Left ventricle myocardium inferior (tissue), 1 donor: ENCODE measurements around the gene EPHX1. TPM values are rescaled to one million over a fixed set of nuclear protein-coding genes. Genes with fewer than 3 reads are reported as not detected.

Experiments used
- DNase-seq: peaks from one replicate; pipeline ENCODE4 v3.0.0-alpha.2; 2020
- H3K27ac ChIP-seq: fragments of 200-600 bp; replicated peaks from 2 replicates; pipeline ENCODE4 v1.8.0; 2021
- H3K27me3 ChIP-seq: fragments of 200-600 bp; 2 replicates; pipeline ENCODE4 v1.8.0; 2021; ENCODE audit warnings: low read depth
- H3K36me3 ChIP-seq: fragments of 200-600 bp; 2 replicates; pipeline ENCODE4 v1.8.0; 2021
- H3K4me1 ChIP-seq: fragments of 200-600 bp; 2 replicates; pipeline ENCODE4 v1.8.0; 2021
- H3K4me3 ChIP-seq: fragments of 200-600 bp; 2 replicates; pipeline ENCODE4 v1.8.0; 2021; ENCODE audit warnings: mild to moderate bottlenecking, moderate library complexity
- H3K9me3 ChIP-seq: fragments of 200-600 bp; replicated peaks from 2 replicates; pipeline ENCODE4 v1.8.0; 2021
- CTCF ChIP-seq: fragments of 200-600 bp; IDR thresholded peaks from 2 replicates; pipeline ENCODE4 v1.8.0; 2021; ENCODE audit warnings: antibody characterized with exemption, mild to moderate bottlenecking, borderline replicate concordance
- intact Hi-C: fragments of 100-400 bp; cut with micrococcal nuclease; formaldehyde crosslinking; loops from one replicate; pipeline ENCODE4 v1.11.0; 2022
- total RNA-seq: library from RNA; stranded (reverse); fragmentation: NEBNext Ultra II Directional; extraction: Animal tissue kit (Norgen Biotek cat#: 25700); gene quantifications from one replicate; pipeline ENCODE4 v1.2.1, GENCODE V29; 2021
- donor health status: DM: no; HTN: yes; CAD: no; lungs with severe emphysema.

The EPHX1 gene
- total RNA-seq, 1 donor from 2014 or later = 49.7 TPM

GRCh38 chr1:225820522-225821120 is 10.7 kb downstream of the EPHX1 start:
- Histone ChIP-seq H3K27ac (peak overlapping the region; percentile 73), H3K27me3 (no peaks in the 10 kb centered on the region), H3K9me3 (no peaks in the 10 kb centered on the region), H3K36me3 (peaks cover 16% of the 10 kb centered on the region), H3K4me1 (peaks cover 87% of the 10 kb centered on the region), H3K4me3 (no peak overlapping the region)
- no peak for DNase-seq
- no peak for TF ChIP-seq CTCF
- intact Hi-C loops = no loop called here

- no peak for DNase-seq
- Histone ChIP-seq H3K4me1 (peaks cover 87% of the 10 kb centered on the region), H3K27me3 (no peaks in the 10 kb centered on the region), H3K4me3 (no peak overlapping the region), H3K36me3 (peaks cover 16% of the 10 kb centered on the region), H3K27ac (peak overlapping the region; percentile 39), H3K9me3 (no peaks in the 10 kb centered on the region)
- intact Hi-C loops = no loop called here
- TF ChIP-seq CTCF = no peak
Measured at GRCh38 chr1:225822655-225823403, 12.9 kb downstream of the EPHX1 start.

DNA sequence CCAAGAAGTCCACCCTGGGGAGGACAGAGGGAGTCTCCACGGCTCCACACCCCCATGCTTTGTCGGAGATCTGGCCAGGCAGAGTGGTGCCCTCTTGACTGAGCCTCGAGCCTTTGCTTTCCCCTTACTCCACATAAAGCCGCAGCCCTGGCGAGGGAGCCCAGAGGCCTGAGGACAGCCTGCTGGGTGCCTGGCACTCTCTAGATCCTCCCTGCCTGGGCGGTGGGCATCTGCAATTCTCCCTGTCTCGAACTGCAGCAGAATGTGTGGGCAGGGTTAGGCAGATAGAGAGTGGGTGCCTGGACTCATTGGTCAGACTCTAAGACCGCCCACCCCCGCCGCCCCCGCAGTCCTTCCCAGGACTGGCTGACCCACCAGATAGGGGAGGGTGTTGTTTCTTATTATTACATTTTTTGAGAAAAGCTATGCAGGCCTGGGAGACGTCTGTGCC is 13.9 kb downstream of the EPHX1 start:
- Histone ChIP-seq H3K27ac (peak overlapping the region; percentile 36), H3K27me3 (no peaks in the 10 kb centered on the region), H3K36me3 (peaks cover 16% of the 10 kb centered on the region), H3K4me3 (no peak overlapping the region), H3K9me3 (no peaks in the 10 kb centered on the region), H3K4me1 (peaks cover 79% of the 10 kb centered on the region)
- TF ChIP-seq CTCF = no peak
- no peak for DNase-seq
- intact Hi-C loops = no loop called here

DNA sequence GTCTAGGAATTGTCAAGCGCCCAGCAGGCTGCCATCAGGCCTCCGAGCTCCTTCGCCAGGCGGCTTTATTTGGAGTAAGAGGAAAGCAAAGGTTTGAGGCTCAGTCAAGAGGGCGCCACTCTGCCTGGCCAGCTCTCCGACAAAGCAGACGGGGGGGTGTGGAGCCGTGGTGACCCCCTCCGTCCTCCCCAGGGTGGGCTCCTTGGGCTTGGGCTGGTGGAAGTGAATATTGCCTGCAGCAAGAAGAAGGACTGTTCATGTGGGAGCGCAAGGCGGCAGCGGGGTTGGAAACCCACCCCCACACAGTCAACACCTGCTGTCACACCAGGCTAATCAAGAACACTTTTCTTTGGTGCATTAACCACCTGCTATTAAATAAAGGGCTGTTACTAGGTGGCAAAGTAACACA is 14.6 kb downstream of the EPHX1 start:
- TF ChIP-seq CTCF = no peak
- H3K4me3 ChIP-seq = no peak overlapping the region
- no peak for DNase-seq
- no peaks in the 10 kb centered on the region for H3K27me3 ChIP-seq
- H3K4me1 ChIP-seq = peaks cover 74% of the 10 kb centered on the region
- no peaks in the 10 kb centered on the region for H3K9me3 ChIP-seq
- intact Hi-C loops = no loop called here
- peak overlapping the region; percentile 66 for H3K27ac ChIP-seq
- peaks cover 23% of the 10 kb centered on the region for H3K36me3 ChIP-seq

DNA sequence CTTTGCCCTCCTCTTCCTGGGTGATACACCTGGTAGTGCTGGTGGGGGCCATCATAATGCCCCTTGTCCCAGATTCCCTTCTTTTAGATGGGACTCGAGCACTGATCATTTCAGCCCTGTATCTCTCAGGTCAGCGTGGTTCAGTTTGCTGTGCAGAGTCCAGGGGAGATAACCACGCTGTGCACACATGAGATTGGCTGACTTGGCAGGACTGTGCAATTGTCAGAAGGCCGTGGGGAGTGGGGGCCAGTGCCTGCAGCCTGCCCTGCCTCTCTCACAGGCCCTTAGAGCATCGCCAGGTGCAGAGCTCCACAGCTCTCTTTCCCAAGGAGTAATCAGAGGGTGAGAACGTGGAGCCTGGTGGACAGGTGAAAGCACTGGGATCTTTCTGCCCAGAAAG is 15.2 kb downstream of the EPHX1 start:
- Histone ChIP-seq H3K27ac (peak overlapping the region; percentile 66), H3K4me1 (peaks cover 68% of the 10 kb centered on the region), H3K27me3 (no peaks in the 10 kb centered on the region), H3K9me3 (no peaks in the 10 kb centered on the region), H3K36me3 (peaks cover 29% of the 10 kb centered on the region), H3K4me3 (peak overlapping the region; percentile 23)
- DNase-seq = no peak
- TF ChIP-seq CTCF = no peak
- intact Hi-C loops = no loop called here
